Loucy (cell line): Measurements from ENCODE around the gene PRKCE.

Source experiments
- EZH2phosphoT487 ChIP-seq: fragments of 200-600 bp; IDR thresholded peaks from 2 replicates; pipeline ENCODE4 v1.6.1; 2018; ENCODE audit warnings: antibody characterized with exemption, mild to moderate bottlenecking, moderate library complexity, borderline replicate concordance
- TF ChIP-seq, protein P1 (sequence below): fragments of 200-600 bp; sonication (generic); conservative IDR thresholded peaks from 2 replicates; pipeline ENCODE4 v1.5.1; 2014; ENCODE audit warnings: mild to moderate bottlenecking, antibody characterized with exemption, low read length

DNA sequence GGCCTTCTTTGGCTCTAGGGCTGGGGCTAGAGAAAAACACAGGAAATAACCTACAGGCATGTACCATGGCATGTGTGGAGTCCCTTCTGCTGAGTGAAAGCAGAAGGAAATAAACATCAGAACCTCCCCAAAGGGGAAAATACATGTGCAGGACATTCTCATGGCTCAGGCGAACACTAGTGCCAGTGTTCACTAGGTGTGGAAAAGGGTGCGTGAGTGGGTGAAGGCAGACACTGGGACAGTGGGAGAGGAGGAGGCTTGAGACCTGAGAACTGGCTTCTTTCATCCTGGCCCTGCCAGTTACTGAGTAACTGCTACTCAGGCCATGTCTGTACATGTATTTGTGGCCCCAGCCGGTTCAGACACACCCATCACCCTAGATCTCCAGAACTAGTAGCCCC is 268.2 kb downstream of the PRKCE start:
- TF ChIP-seq EZH2phosphoT487 = no peak
- TF ChIP-seq, protein P1, sequence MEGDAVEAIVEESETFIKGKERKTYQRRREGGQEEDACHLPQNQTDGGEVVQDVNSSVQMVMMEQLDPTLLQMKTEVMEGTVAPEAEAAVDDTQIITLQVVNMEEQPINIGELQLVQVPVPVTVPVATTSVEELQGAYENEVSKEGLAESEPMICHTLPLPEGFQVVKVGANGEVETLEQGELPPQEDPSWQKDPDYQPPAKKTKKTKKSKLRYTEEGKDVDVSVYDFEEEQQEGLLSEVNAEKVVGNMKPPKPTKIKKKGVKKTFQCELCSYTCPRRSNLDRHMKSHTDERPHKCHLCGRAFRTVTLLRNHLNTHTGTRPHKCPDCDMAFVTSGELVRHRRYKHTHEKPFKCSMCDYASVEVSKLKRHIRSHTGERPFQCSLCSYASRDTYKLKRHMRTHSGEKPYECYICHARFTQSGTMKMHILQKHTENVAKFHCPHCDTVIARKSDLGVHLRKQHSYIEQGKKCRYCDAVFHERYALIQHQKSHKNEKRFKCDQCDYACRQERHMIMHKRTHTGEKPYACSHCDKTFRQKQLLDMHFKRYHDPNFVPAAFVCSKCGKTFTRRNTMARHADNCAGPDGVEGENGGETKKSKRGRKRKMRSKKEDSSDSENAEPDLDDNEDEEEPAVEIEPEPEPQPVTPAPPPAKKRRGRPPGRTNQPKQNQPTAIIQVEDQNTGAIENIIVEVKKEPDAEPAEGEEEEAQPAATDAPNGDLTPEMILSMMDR = no peak
